Measurements from ENCODE around the gene XRRA1. TPM values are rescaled to one million over a fixed set of nuclear protein-coding genes. Genes with fewer than 3 reads are reported as not detected.

The XRRA1 gene
- total and polyA plus RNA-seq, 12 donors: 3.1 to 50.2 (median 12.2) TPM

DNA sequence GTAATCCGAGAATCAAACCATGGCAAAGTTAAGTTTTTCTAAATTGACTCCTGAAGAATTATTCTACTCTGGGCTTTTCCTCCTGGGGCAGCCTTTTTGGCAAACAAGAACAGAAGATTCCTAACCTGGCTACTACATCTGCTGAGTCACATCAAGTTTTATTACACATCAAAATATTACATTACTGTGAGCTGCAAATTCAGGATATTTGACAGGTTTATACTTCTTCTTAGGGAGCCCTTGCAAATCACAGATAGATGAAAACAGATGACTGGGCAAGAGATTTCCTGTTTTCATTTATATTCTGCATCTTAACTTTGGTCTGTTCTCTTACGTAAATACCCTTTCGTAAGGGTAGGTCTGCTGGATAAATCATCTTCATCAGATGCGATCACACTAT, 23.6 kb downstream of the XRRA1 start:
- no peaks in the 10 kb centered on the region for H3K4me1 ChIP-seq (replicated peaks in 1 of 2)
- H3K27me3 ChIP-seq: no peaks in the 10 kb centered on the region
- WGBS, 4 donors: 91 to 96% (median 92%) methylated on average over 4 of the region's 4 CpGs
- no peak overlapping the region for H3K27ac ChIP-seq
- DNase-seq: no peak
- H3K4me3 ChIP-seq: no peak overlapping the region
- no peak for TF ChIP-seq POLR2A (IDR thresholded peaks at IDR 0.05)
- TF ChIP-seq, protein P1, sequence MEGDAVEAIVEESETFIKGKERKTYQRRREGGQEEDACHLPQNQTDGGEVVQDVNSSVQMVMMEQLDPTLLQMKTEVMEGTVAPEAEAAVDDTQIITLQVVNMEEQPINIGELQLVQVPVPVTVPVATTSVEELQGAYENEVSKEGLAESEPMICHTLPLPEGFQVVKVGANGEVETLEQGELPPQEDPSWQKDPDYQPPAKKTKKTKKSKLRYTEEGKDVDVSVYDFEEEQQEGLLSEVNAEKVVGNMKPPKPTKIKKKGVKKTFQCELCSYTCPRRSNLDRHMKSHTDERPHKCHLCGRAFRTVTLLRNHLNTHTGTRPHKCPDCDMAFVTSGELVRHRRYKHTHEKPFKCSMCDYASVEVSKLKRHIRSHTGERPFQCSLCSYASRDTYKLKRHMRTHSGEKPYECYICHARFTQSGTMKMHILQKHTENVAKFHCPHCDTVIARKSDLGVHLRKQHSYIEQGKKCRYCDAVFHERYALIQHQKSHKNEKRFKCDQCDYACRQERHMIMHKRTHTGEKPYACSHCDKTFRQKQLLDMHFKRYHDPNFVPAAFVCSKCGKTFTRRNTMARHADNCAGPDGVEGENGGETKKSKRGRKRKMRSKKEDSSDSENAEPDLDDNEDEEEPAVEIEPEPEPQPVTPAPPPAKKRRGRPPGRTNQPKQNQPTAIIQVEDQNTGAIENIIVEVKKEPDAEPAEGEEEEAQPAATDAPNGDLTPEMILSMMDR (IDR thresholded peaks at IDR 0.05): no peak
- intact Hi-C loops (cut with DNase I): loop anchor here in 1 of 2 donors (5.0 kb wide), 3 partner anchors 107 to 282 kb away; no protein-coding TSS in a partner anchor
- H3K9me3 ChIP-seq (replicated peaks in 1 of 3): no peaks in the 10 kb centered on the region
- H3K36me3 ChIP-seq (replicated peaks in 1 of 2): peaks cover 0 to 3% of the 10 kb centered on the region in 2 donors

DNA sequence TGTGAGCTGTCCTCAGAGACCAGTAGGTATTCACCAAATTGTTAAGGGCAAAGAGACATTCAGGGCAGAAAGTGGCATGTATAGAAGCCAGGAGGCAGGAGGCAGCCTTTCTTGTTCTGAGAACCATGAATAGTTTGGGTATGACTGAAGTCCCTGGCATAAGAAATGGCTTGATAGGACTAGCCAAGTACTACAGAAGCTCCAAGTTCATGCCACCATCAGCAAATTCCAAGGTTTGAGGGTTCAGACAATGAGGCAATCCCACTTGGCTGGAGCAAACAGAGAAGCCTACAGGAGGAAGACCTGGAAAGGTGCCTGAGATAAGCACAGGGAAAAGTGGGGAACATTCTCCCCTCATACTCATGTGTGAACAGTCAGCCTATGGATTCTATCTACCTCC, 25.8 kb downstream of the XRRA1 start:
- DNase-seq: no peak
- no peaks in the 10 kb centered on the region for H3K27me3 ChIP-seq
- intact Hi-C loops (cut with DNase I): no loop called here
- no peak overlapping the region for H3K4me3 ChIP-seq
- H3K9me3 ChIP-seq (replicated peaks in 1 of 3): no peaks in the 10 kb centered on the region
- no peaks in the 10 kb centered on the region for H3K4me1 ChIP-seq (replicated peaks in 1 of 2)
- no peak for TF ChIP-seq POLR2A (IDR thresholded peaks at IDR 0.05)
- TF ChIP-seq, protein P1 (IDR thresholded peaks at IDR 0.05): no peak
- H3K27ac ChIP-seq: no peak overlapping the region
- H3K36me3 ChIP-seq (replicated peaks in 1 of 2): peaks cover 0 to 9% of the 10 kb centered on the region in 2 donors

DNA sequence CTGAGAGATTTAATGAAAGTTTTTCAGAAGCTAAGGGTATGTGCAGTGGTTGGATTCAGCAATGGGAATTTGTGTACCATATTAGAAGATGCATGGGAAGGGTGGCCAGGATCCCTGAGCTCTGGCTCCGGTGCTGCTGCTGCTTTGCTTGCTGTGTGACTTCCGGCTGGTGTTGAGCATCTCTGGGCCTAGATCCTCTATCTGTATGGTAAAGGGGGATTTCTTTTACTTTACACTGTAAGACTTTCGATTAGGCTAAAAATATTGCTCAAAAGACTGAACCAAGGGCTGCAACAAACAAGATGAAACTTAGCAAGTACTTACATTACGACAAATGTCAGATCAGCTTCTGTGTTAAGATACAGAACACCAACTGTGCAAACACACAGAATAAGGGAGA, 39.1 kb downstream of the XRRA1 start:
- 70 to 94% (median 77%) methylated on average over 4 of the region's 4 CpGs for WGBS, 4 donors
- Histone ChIP-seq H3K4me3 (no peak overlapping the region), H3K36me3 (replicated peaks in 1 of 2) (no peaks in the 10 kb centered on the region), H3K9me3 (replicated peaks in 1 of 3) (no peaks in the 10 kb centered on the region), H3K4me1 (replicated peaks in 1 of 2) (no peaks in the 10 kb centered on the region), H3K27ac (no peak overlapping the region), H3K27me3 (no peaks in the 10 kb centered on the region)
- TF ChIP-seq, protein P1 (IDR thresholded peaks at IDR 0.05): no peak
- TF ChIP-seq POLR2A (IDR thresholded peaks at IDR 0.05): no peak
- intact Hi-C loops (cut with DNase I): no loop called here
- DNase-seq: no peak

DNA sequence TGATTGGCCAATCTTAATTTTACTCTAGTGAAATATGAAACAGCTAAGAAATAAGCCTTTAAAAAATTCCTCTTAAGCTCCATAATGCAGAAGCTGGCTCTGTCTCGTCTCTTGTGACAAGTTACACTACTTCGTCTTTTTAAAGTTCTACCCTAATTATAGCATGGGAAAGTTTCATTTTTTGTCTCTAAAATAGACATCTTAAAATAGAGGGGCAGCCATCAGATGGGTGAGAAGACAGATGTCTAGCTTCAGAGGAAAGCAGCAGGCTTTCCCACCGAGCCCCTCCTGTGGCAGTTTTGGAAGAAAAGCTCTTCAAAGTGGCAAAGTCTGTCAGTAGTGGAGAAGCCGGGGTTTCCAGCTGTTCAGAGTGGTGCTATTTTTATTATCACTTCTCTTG, 39.5 kb downstream of the XRRA1 start:
- TF ChIP-seq, protein P1 (IDR thresholded peaks at IDR 0.05): no peak
- no peak for TF ChIP-seq POLR2A (IDR thresholded peaks at IDR 0.05)
- H3K27ac ChIP-seq: no peak overlapping the region
- no peak overlapping the region for H3K4me3 ChIP-seq
- no peaks in the 10 kb centered on the region for H3K9me3 ChIP-seq (replicated peaks in 1 of 3)
- intact Hi-C loops (cut with DNase I): no loop called here
- H3K36me3 ChIP-seq (replicated peaks in 1 of 2): no peaks in the 10 kb centered on the region
- DNase-seq: no peak
- H3K4me1 ChIP-seq (replicated peaks in 1 of 2): no peaks in the 10 kb centered on the region
- 61 to 81% (median 78%) methylated on average over 4 of the region's 4 CpGs for whole genome bisulfite sequencing, 4 donors
- no peaks in the 10 kb centered on the region for H3K27me3 ChIP-seq
